Stimulated activated CD8-positive, alpha-beta memory T cell treated with anti-CD3 and anti-CD28 coated beads, Interleukin-12 subunit alpha, Interleukin-12 subunit beta, amount 100 ng/mL, for 24 hours (primary cell): ENCODE results near the gene DOK7.

Source experiments
- DNase-seq: peaks from one replicate; pipeline ENCODE4 v3.0.0-alpha.2; 2020; ENCODE audit errors: extremely low read depth

The DOK7 gene

GRCh38 chr4:3487861-3488260, 24.8 kb downstream of the DOK7 start:
- no peak for DNase-seq

- DNase-seq: no peak
These were observed 25.7 kb downstream of the DOK7 start for GRCh38 chr4:3488820-3489219.

- DNase-seq: no peak
These were observed 26.4 kb downstream of the DOK7 start for GRCh38 chr4:3489451-3489962.

GRCh38 chr4:3491681-3492405, 28.7 kb downstream of the DOK7 start:
- no peak for DNase-seq

GRCh38 chr4:3492741-3493719, 29.9 kb downstream of the DOK7 start:
- no peak for DNase-seq

- no peak for DNase-seq
These were observed 30.8 kb downstream of the DOK7 start for GRCh38 chr4:3493720-3494461.

GRCh38 chr4:3494462-3494871, 31.4 kb downstream of the DOK7 start:
- no peak for DNase-seq

- no peak for DNase-seq
These were observed 32.3 kb downstream of the DOK7 start for GRCh38 chr4:3495204-3495975.

- DNase-seq: no peak
These were observed 32.9 kb downstream of the DOK7 start for GRCh38 chr4:3496021-3496420.

GRCh38 chr4:3497095-3497494, 34.0 kb downstream of the DOK7 start:
- no peak for DNase-seq

GRCh38 chr4:3497523-3498389, 34.6 kb downstream of the DOK7 start:
- DNase-seq: no peak

- no peak for DNase-seq
These were observed 35.3 kb downstream of the DOK7 start for GRCh38 chr4:3498407-3498806.

- no peak for DNase-seq
These were observed 35.9 kb downstream of the DOK7 start for GRCh38 chr4:3498901-3499510.

GRCh38 chr4:3499710-3500109, 36.6 kb downstream of the DOK7 start:
- DNase-seq: no peak

GRCh38 chr4:3500111-3500510, 37.0 kb downstream of the DOK7 start:
- DNase-seq: no peak

GRCh38 chr4:3500634-3501101, 37.6 kb downstream of the DOK7 start:
- no peak for DNase-seq

GRCh38 chr4:3501126-3501824, 38.2 kb downstream of the DOK7 start:
- DNase-seq: no peak

GRCh38 chr4:3501825-3502425, 38.8 kb downstream of the DOK7 start:
- DNase-seq: no peak
